Measurements from ENCODE around the gene CUL4A.
"Not testable (repeated sequence)": the region's sequence is repeated elsewhere in the genome, so short reads cannot be mapped to it uniquely, and the experiment has no call there.

Gene CUL4A

DNA sequence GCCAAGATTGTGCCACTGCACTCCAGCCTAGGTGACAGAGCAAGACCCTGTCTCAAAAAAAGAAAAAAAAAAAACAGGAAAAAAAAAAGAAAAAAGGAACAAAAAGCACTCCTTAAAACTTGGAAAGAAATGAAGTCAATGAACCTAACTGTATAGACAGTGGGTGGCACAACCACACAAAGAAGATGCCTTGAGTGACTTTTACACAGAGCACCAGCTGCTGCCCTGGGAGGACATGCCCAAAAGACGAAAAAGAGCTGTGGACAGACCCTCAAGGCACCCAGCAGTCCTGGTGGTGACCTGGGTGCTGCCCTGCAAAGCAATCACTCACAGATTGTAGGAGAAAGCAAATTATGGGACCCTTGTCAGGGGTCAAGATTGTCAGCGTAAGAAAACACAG is 81.7 kb downstream of the CUL4A start:
- DNase-seq (ENCODE audit: low read depth in 2 of 2): no peak

DNA sequence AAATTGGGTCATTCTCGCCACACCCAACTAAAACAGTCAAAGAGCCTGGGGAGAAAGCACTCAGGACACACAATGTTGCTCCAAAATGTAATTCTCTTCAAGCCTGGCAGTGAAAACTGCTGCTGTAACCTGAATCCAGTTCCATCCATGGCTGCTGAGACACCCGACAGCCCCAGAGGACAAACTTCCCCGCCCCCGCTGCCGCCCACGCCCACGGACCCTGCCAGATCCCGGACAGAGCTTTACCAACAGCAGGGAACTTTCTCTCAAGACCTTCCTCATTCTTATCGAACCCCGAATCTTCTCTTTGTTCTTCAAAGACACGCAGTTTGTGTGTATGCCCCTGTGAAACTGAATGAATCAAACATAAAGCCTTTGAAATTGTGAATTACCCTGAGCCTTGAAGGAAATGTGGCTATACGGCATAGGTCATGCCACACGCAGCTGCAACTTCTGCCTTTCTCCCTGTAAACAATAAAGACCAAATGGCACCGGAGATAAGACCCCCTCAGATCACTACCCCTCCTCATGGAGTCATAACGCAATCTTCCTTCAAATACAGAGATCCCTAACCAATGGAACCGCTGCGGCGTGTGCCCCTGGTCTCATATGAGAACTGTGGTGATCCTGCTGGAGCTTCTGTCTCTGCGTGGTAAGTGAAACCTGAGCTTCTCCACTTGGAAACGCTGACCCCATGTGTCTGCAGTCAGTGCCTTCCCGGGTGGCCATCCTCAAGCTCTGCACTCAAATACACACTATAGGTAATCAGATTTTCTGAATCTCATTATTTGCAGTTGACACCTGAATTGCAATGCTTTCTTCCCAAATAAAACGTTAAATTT is 82.8 kb downstream of the CUL4A start:
- DNase-seq (ENCODE audit: low read depth in 2 of 2): peak in 1 of 2 donors; percentile 6

DNA sequence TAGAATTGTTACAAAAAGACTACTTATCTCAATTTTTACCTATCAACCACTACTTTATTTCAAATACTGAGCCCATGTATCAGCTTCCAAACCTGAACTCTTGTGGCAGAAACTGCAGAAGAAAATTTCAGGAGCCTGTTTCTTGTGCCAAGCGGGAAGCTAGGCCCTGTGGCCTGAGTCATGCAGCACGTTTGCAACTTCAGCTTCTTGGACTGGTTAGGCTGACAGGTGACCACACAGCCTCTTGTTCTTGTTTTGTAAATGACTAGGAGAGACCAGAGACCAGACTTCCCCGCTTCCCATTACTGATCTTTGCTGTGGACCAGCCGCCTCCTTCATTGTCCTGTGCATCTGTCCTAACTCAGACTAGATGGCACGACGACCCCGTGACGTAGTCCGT is 84.3 kb downstream of the CUL4A start:
- no peak for DNase-seq (ENCODE audit: low read depth in 2 of 2)

DNA sequence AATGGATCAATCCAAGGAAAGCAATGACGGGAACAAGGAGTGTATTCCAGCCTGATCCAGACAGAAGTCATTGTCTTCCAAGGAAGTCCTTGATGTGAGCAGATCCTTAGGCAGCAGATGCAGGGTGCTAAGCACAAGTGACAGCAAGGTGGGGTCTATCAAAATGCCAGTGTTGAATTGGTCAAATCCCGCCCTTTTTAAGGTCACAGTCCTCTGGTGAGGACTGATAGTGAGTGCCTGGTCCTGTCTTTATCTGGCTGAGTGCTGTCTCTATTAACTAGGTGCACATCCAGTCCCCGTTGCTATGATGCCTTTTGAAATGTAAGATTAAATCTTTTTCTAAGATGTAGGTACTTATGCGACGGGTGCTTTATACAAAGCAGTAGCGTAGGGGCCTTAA is 86.4 kb downstream of the CUL4A start:
- DNase-seq (ENCODE audit: low read depth in 2 of 2): no peak

GRCh38 chr13:113296823-113297369 is 87.5 kb downstream of the CUL4A start, which contains the start of gene LAMP1:
TSS of gene LAMP1 (plus strand) at chr13:113297239. CDS start at chr13:113297435, 196 bp downstream.
- peak; percentile 99 for DNase-seq (ENCODE audit: low read depth in 2 of 2)

DNA sequence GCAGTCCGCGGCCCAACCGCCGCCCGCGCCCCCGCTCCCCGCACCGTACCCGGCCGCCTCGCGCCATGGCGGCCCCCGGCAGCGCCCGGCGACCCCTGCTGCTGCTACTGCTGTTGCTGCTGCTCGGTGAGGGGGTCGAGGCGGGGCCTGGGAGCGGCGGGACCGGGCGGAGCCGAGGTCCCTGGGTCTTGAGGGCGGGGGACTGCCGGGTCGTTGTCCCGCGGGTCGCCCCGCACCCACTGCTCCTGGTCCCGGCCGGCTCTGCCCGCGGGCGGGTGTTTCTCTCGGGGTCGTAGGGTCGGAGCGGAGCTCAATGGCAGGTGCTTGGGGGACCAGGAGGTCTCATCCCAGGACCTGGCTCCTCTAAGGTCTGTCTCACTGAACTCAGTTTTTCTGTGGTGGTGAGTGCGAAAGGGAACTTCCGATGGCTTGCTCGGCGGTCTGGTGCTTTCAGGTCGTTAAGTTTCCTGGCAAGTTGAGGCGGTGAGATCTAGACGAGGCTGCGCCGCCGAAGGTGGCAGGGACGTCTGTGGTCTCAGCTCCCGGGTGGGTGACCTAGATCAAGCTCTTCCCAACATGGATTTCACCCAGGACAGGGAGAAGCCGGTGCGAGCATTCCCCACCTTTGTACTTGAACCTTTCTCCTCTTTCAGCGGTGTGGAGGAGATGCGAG is 88.1 kb downstream of the CUL4A start:
- DNase-seq (ENCODE audit: low read depth in 2 of 2): peak; percentile 27 to 30

GRCh38 chr13:113298043-113298945 is 88.9 kb downstream of the CUL4A start:
- no peak for DNase-seq (ENCODE audit: low read depth in 2 of 2)

GRCh38 chr13:113299951-113300350 is 90.5 kb downstream of the CUL4A start:
- no peak for DNase-seq (ENCODE audit: low read depth in 2 of 2)

DNA sequence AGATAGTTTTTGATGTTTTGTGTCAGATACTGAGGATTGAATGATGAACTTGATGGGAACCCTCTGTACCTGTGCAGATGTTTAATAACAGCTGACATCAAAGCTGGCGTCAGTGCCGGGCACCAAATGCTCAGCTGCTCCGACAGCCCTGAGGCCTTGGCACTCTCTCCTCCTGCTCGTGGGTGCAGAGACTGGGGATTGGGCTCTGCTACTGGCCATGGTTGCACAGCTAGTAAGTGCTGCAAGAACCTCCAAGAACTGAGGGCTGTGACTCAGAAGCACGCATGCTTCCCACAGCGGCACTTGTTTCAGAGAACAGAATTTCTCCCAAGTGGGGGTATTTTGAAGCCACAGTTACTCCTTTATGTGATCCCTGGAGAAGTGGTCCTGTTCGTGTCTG is 93.6 kb downstream of the CUL4A start:
- DNase-seq (ENCODE audit: low read depth in 2 of 2): no peak

DNA sequence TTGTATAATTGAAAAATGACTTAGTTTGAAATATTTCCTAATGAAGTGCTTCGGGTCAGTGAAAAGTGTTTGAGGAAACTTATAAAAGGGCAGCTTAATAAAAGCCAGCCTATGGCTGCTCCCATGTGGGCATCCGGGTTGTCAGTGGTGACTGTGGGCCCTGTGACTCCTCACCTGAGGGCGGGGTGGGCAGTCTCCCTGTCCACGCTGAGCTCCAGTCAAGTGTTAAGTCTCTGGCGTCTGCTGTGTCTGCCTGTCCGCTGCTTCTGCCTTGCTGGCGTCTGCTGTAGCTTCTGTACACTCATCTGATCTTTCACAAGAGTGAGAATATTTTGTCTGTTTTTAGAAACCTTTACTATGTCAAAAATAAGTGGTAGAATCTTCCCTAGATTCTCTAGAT is 94.7 kb downstream of the CUL4A start:
- no peak for DNase-seq (ENCODE audit: low read depth in 2 of 2)

GRCh38 chr13:113305208-113305607 is 95.8 kb downstream of the CUL4A start:
- DNase-seq (ENCODE audit: low read depth in 2 of 2): no peak

GRCh38 chr13:113307491-113307890 is 98.1 kb downstream of the CUL4A start:
- no peak for DNase-seq (ENCODE audit: low read depth in 2 of 2)

DNA sequence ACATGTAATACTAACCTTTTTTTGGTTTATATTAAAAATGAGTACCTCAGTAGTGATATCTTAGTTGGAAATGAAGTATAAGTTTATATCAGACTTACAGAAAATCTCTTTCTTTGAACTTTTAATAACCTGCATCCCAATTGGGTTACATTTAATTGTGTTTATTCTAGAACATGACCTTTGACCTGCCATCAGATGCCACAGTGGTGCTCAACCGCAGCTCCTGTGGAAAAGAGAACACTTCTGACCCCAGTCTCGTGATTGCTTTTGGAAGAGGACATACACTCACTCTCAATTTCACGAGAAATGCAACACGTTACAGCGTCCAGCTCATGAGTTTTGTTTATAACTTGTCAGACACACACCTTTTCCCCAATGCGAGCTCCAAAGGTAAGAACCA is 100.1 kb downstream of the CUL4A start:
- no peak for DNase-seq (ENCODE audit: low read depth in 2 of 2)

DNA sequence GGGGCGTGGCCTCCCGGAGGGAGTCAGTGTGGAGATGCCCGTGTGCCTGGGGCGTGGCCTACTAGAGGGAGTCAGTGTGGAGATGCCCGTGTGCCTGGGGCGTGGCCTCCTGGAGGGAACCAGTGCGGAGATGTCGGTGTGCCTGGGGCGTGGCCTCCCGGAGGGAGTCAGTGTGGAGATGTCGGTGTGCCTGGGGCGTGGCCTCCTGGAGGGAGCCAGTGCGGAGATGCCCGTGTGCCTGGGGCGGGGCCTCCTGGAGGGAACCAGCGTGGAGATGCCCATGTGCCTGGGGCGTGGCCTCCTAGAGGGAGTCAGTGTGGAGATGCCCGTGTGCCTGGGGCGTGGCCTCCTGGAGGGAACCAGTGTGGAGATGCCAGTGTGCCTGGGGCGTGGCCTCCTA is 104.7 kb downstream of the CUL4A start:
- not testable (repeated sequence) for DNase-seq (ENCODE audit: low read depth in 2 of 2)

- not testable (repeated sequence) for DNase-seq (ENCODE audit: low read depth in 2 of 2)
Observed at GRCh38 chr13:113314895-113315470, 105.6 kb downstream of the CUL4A start.

GRCh38 chr13:113315992-113316391 is 106.6 kb downstream of the CUL4A start:
- DNase-seq (ENCODE audit: low read depth in 2 of 2): no peak
